HepG2 (cell line): Measurements from ENCODE around the gene ZFAND4. TPM values are rescaled to one million over a fixed set of nuclear protein-coding genes. Genes with fewer than 3 reads are reported as not detected.

ENCODE experiments used
- ATAC-seq: fragments of 200-7000 bp; cut with Tn5 transposase; 3 replicates; pipeline ENCODE4 v1.9.1; 2020; ENCODE audit warnings: mild to moderate bottlenecking, moderate library complexity
- BruUV-seq: library from RNA; stranded (reverse); fragments of 400-500 nt; replicated peaks from 2 replicates; lab custom pipeline; 2021; lab: Mats Ljungman, UMichigan
- CTCF ChIA-PET: fragments of 300-600 bp; formaldehyde crosslinking; extraction: SDS; loops from one replicate; lab custom pipeline; 2021; ENCODE audit warnings: low total read pairs, inconsistent platforms, low intra/inter-chr PET ratio; lab: Yijun Ruan, JAX
- POLR2A ChIA-PET: fragments of 350-600 bp; sonication (Branson Sonifier 250); formaldehyde crosslinking; loops from one replicate; lab custom pipeline; 2020; ENCODE audit warnings: antibody characterized with exemption, inconsistent platforms; lab: Yijun Ruan, JAX
- DNase-seq: peaks from one replicate; pipeline ENCODE4 v3.0.0-alpha.2; 2015; ENCODE audit warnings: low spot score
- FAIRE-seq: peaks from 3 replicates; lab custom pipeline; 2011; peaks lifted over from hg19 to GRCh38; lab: Jason Lieb, UNC
- H2AFZ ChIP-seq: one replicate; pipeline ENCODE4 v1.6.1; 2011; ENCODE audit warnings: low read length, inconsistent platforms
- H3K27ac ChIP-seq: fragments of 300-600 bp; 3 replicates; pipeline ENCODE4 v1.8.0; 2011; ENCODE audit warnings: mixed run types, mild to moderate bottlenecking, mixed read lengths, low read length, inconsistent platforms; ENCODE audit not compliant: insufficient read depth; ENCODE audit errors: extremely low read length
- H3K27me3 ChIP-seq, 2 experiments: fragments of 200-600 bp in 1 of 2; 2 replicates in 1 of 2; 3 replicates in 1 of 2; pipeline versions ENCODE4 v1.6.0 to v1.8.0; 2011; ENCODE audit warnings: low read length in 2 of 2, mild to moderate bottlenecking in 2 of 2, moderate library complexity in 2 of 2, inconsistent platforms in 1 of 2; ENCODE audit not compliant: insufficient read depth in 2 of 2, control insufficient read depth in 1 of 2
- H3K36me3 ChIP-seq, 2 experiments: fragments of 200-600 bp in 1 of 2; replicated peaks in 1 of 2; 2 replicates in 1 of 2; 3 replicates in 1 of 2; pipeline versions ENCODE4 v1.5.1 to v1.8.0; 2011; ENCODE audit warnings: low read length in 2 of 2, inconsistent platforms in 1 of 2; ENCODE audit not compliant: insufficient read depth in 2 of 2, control insufficient read depth in 1 of 2
- H3K4me1 ChIP-seq: 2 replicates; pipeline ENCODE4 v1.5.1; 2012; ENCODE audit warnings: low read length, inconsistent platforms; ENCODE audit not compliant: insufficient read depth
- H3K4me2 ChIP-seq: 2 replicates; pipeline ENCODE4 v1.6.0; 2011; ENCODE audit warnings: low read depth, low read length, inconsistent platforms
- H3K4me3 ChIP-seq, 3 experiments: fragments of 200-600 bp in 1 of 3; sonication (generic), shearing (Covaris generic) in 1 of 3; replicated peaks in 1 of 3; 2 replicates each; pipeline ENCODE4 v1.5.1; 2011 to 2016; ENCODE audit warnings: low read length in 3 of 3, inconsistent platforms in 2 of 3, low read depth in 2 of 3, mild to moderate bottlenecking in 2 of 3, control low read depth in 1 of 3, mixed read lengths in 1 of 3; ENCODE audit not compliant: insufficient read depth in 1 of 3
- H3K79me2 ChIP-seq: one replicate; pipeline ENCODE4 v1.6.1; 2011; ENCODE audit warnings: low read length, inconsistent platforms; ENCODE audit not compliant: insufficient read depth
- H3K9ac ChIP-seq: 2 replicates; pipeline ENCODE4 v1.6.0; 2011; ENCODE audit warnings: mild to moderate bottlenecking, low read depth, low read length, inconsistent platforms; ENCODE audit not compliant: insufficient read depth
- H3K9me3 ChIP-seq: 2 replicates; pipeline ENCODE4 v1.5.1; 2012; ENCODE audit warnings: mild to moderate bottlenecking, low read length
- H4K20me1 ChIP-seq: 2 replicates; pipeline ENCODE4 v1.6.0; 2011; ENCODE audit warnings: inconsistent platforms, mild to moderate bottlenecking, low read length, moderate library complexity; ENCODE audit not compliant: insufficient read depth
- MAFF ChIP-seq: IDR thresholded peaks from 2 replicates; pipeline ENCODE4 v1.6.1; 2011; ENCODE audit warnings: low read depth, low read length, improper control_type of control experiment
- MAFK ChIP-seq, 2 experiments: IDR thresholded peaks in 1 of 2; conservative IDR thresholded peaks in 1 of 2; 2 replicates each; pipeline ENCODE4 v1.6.1; 2011; ENCODE audit warnings: improper control_type of control experiment in 2 of 2, low read length in 2 of 2
- NFRKB ChIP-seq: fragments of 450-650 bp; IDR thresholded peaks from 2 replicates; pipeline ENCODE4 v1.6.1; 2017
- WGBS: methylation state at CpG from one replicate; pipeline ENCODE4 v1.1.6; 2017; ENCODE audit warnings: low lambda C conversion rate; 5-methylcytosine and 5-hydroxymethylcytosine counted together
- in situ Hi-C: cut with HindIII; loops from 2 replicates; pipeline ENCODE4 v1.10.0; 2017; ENCODE audit warnings: low pct_unique_long_range_greater_than_20kb; ENCODE audit not compliant: extremely low pct_ligation_motif_present
- intact Hi-C: fragments of 100-400 bp; cut with micrococcal nuclease; formaldehyde crosslinking; loops from one replicate; pipeline ENCODE4 v1.10.0; 2022; ENCODE audit not compliant: unreplicated experiment
- polyA plus RNA-seq, 8 experiments: library from polyadenylated mRNA; depleted of rRNA in 3 of 8; stranded (reverse) in 7 of 8; unstranded in 1 of 8; fragments of >200 nt; fragmentation: Illumina TruSeq in 4 of 8; extraction: Trizol in 4 of 8; gene quantifications; 2 replicates each; pipeline versions ENCODE4 v1.2.1 to v1.2.3, GENCODE V29; 2011 to 2016; ENCODE audit warnings: low read depth in 4 of 8, missing spikeins in 1 of 8, mixed read lengths in 1 of 8; ENCODE audit not compliant: insufficient read depth in 1 of 8
- total RNA-seq, 5 experiments: library from RNA; depleted of rRNA; stranded (reverse); fragments of >200 nt; fragmentation: Illumina TruSeq; extraction: Trizol; gene quantifications; 2 replicates each; pipeline ENCODE4 v1.2.3, GENCODE V29; 2016; ENCODE audit warnings: low read depth in 1 of 5
- TF ChIP-seq, protein P1 (sequence below): sonication (generic); formaldehyde crosslinking; IDR thresholded peaks from 2 replicates; pipeline ENCODE4 v1.4.0; 2020; ENCODE audit warnings: missing genetic modification reagents

Gene ZFAND4
- total and polyA plus RNA-seq, 2 of the 13 experiments (the other 11 are each of a cell fraction or from before 2014, with no cell fraction given): 2.9 to 9.2 TPM

DNA sequence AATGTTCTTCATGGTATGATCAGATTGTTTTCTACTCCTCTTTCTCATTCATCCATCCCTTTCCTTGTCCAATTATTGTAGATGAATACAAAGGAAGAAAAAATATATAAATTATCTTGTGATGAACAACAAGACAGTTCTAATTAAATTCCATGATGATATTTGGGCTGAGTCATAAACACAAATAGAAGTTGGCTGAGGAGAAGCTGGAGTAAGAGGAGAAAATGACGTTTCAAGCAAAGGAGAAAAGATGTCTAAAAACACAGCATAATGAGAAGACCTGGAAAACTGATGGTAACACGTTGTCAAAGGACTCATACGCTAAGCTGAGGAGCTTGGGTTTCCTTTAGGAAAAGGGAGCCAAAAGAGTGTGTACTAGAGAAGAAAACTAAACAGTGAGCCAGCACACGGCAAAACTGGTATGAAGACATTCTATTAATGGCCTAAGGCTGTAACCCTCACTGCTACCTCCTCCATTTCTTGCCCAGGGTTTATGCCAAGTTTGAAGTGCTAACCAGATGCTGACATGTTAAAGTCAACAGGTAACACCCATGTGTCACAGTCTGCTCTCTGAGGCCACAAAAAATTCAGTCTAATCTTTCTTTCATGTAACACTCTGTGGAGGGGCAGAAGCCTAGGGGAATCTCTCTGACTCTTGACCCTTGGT is 26.1 kb downstream of the ZFAND4 start (continued):
- TF ChIP-seq, protein P1, sequence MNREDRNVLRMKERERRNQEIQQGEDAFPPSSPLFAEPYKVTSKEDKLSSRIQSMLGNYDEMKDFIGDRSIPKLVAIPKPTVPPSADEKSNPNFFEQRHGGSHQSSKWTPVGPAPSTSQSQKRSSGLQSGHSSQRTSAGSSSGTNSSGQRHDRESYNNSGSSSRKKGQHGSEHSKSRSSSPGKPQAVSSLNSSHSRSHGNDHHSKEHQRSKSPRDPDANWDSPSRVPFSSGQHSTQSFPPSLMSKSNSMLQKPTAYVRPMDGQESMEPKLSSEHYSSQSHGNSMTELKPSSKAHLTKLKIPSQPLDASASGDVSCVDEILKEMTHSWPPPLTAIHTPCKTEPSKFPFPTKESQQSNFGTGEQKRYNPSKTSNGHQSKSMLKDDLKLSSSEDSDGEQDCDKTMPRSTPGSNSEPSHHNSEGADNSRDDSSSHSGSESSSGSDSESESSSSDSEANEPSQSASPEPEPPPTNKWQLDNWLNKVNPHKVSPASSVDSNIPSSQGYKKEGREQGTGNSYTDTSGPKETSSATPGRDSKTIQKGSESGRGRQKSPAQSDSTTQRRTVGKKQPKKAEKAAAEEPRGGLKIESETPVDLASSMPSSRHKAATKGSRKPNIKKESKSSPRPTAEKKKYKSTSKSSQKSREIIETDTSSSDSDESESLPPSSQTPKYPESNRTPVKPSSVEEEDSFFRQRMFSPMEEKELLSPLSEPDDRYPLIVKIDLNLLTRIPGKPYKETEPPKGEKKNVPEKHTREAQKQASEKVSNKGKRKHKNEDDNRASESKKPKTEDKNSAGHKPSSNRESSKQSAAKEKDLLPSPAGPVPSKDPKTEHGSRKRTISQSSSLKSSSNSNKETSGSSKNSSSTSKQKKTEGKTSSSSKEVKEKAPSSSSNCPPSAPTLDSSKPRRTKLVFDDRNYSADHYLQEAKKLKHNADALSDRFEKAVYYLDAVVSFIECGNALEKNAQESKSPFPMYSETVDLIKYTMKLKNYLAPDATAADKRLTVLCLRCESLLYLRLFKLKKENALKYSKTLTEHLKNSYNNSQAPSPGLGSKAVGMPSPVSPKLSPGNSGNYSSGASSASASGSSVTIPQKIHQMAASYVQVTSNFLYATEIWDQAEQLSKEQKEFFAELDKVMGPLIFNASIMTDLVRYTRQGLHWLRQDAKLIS: no peak

DNA sequence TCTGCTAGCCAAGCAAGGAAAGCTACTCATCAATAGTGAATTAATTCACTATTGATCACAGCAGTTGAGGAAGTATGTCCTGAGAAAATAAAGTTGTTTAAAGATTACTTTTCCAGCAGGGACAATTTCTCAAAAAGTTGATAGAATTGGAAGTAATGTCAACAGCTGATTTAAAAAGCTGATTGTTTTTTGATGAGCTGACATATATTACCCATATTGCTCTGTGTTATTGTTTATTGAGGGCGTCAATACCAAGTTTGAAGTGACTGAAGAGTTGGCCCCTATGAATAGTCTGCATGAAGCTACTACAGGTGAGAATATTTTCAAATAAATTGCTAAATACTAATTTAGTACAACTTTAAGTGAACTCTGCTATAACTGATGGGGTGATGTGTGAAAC is 28.0 kb downstream of the ZFAND4 start:
- H3K79me2 ChIP-seq: no peaks in the 10 kb centered on the region
- H3K27me3 ChIP-seq: no peaks in the 10 kb centered on the region
- no peaks in the 10 kb centered on the region for H3K4me1 ChIP-seq
- peak; percentile 70 for TF ChIP-seq MAFF
- TF ChIP-seq MAFK (conservative IDR thresholded peaks at IDR 0.05 in 1 of 2, IDR thresholded peaks at IDR 0.05 in 1 of 2; ENCODE audit: low read length in 2 of 2): peak; percentile 70 to 75; a peak in 3 of 4 replicates
- TF ChIP-seq NFRKB: no peak
- no peak for FAIRE-seq
- no peak overlapping the region for H3K4me2 ChIP-seq
- no TSS peak for BruUV-seq
- in situ Hi-C loops (no loop called here), intact Hi-C loops (no loop called here)
- H3K27ac ChIP-seq: no peak overlapping the region
- no peak overlapping the region for H3K9ac ChIP-seq
- ChIA-PET CTCF (no interaction called here), POLR2A (no interaction called here)
- no peaks in the 10 kb centered on the region for H3K9me3 ChIP-seq
- ATAC-seq: no peak
- no peak for DNase-seq
- H2AFZ ChIP-seq: no peak overlapping the region
- peaks cover 4 to 23% of the 10 kb centered on the region in 2 experiments; a peak in 3 of 5 replicates for H3K36me3 ChIP-seq
- 94% methylated on average over 1 of the region's 1 CpG for WGBS
- H4K20me1 ChIP-seq: no peaks in the 10 kb centered on the region
- H3K4me3 ChIP-seq: no peak overlapping the region
